ENCODE data around the gene DUXA. TPM values are rescaled to one million over a fixed set of nuclear protein-coding genes. Genes with fewer than 3 reads are reported as not detected.

The DUXA gene
- total RNA-seq, 1 donor from 2014 or later: not detected

Other genes with a start within 250 kb of the DUXA start
- not detected in 2 replicates for gene USP29, start 47.5 kb downstream of the DUXA start, total RNA-seq
- gene ZIM3, start 22.3 kb downstream of the DUXA start, total RNA-seq: not detected in 2 replicates
- gene ZNF264, start 24.0 kb upstream of the DUXA start, total RNA-seq: 44.3 and 59.1 TPM in 2 replicates
- 1.0 and 4.4 TPM in 2 replicates for gene AURKC, start 63.5 kb upstream of the DUXA start, total RNA-seq
- 18.7 and 19.2 TPM in 2 replicates for gene ZNF805, start 73.1 kb upstream of the DUXA start, total RNA-seq
- 122 and 134 TPM in 2 replicates for gene ZNF460, start 113.0 kb upstream of the DUXA start, total RNA-seq
- 9.8 and 12.4 TPM in 2 replicates for gene ZNF543, start 153.0 kb upstream of the DUXA start, total RNA-seq
- gene ZNF304, start 183.8 kb upstream of the DUXA start, total RNA-seq: 8.0 and 8.3 TPM in 2 replicates
- gene TRAPPC2B, start 196.1 kb upstream of the DUXA start, total RNA-seq: 16.4 and 28.7 TPM in 2 replicates
- gene ZNF547, start 196.1 kb upstream of the DUXA start, total RNA-seq: 1.7 and 6.0 TPM in 2 replicates
- 12.4 and 13.1 TPM in 2 replicates for gene ZNF548, start 222.4 kb upstream of the DUXA start, total RNA-seq
- gene ZNF17, start 243.7 kb upstream of the DUXA start, total RNA-seq: 4.5 and 6.3 TPM in 2 replicates

Data from kidney epithelial cell (primary cell).